Measurements from ENCODE around the gene PPP1R2. TPM values are rescaled to one million over a fixed set of nuclear protein-coding genes. Genes with fewer than 3 reads are reported as not detected.

The PPP1R2 gene
- total RNA-seq, 1 experiment from 2014 or later: 46.1 TPM

DNA sequence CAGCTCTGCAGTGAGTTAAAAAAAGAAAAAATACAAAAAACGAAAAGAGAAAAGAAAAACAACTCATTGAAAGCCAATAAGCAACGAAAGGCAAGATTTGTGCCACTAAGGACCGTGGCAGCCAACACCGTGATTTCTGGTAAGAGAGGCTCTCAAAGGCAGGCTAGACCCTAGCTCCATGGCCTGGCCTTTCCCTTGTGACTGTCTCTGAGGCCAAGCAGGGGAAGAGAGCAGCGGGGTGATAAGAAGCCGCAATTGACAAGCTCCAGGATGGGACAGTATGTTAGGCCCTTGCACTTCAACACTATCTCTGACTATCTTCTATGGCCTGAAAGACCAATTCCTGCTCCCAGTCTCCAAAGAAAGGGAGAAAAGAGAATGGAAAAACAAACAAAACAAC lies 28.2 kb upstream of the PPP1R2 start:
- Histone ChIP-seq H3K9me3 (ENCODE audit: control insufficient read depth in 1 of 2, insufficient read depth in 1 of 2, low read depth in 1 of 2, low read length in 2 of 2) (no peaks in the 10 kb centered on the region), H3K27me3 (ENCODE audit: insufficient read depth, low read length) (no peaks in the 10 kb centered on the region), H3K27ac (ENCODE audit: low read depth, low read length) (no peak overlapping the region), H3K36me3 (ENCODE audit: control insufficient read depth in 1 of 2, insufficient read depth in 2 of 2, low read length in 2 of 2) (no peaks in the 10 kb centered on the region), H4K20me1 (ENCODE audit: insufficient read depth) (no peaks in the 10 kb centered on the region), H3K4me1 (ENCODE audit: control insufficient read depth in 1 of 2, insufficient read depth in 2 of 2, low read length in 2 of 2) (no peaks in the 10 kb centered on the region), H2AFZ (ENCODE audit: low read depth, low read length, poor library complexity, severe bottlenecking) (no peak overlapping the region), H3K9ac (ENCODE audit: low read length) (no peak overlapping the region), H3K4me3 (replicated peaks in 1 of 2; ENCODE audit: low read depth in 1 of 2, low read length in 2 of 2) (no peak overlapping the region), H3K9me2 (ENCODE audit: insufficient read depth) (no peaks in the 10 kb centered on the region), H3K79me2 (ENCODE audit: insufficient read depth, low read length) (no peaks in the 10 kb centered on the region), H3K4me2 (ENCODE audit: low read length) (no peak overlapping the region)
- ChIA-PET RAD21 (ENCODE audit: low non-redundant PET in 1 of 2, low total read pairs in 2 of 2, uncharacterized antibody in 2 of 2, unreplicated experiment in 2 of 2) (no interaction called here), CTCF (no interaction called here), POLR2A (interaction anchor here (0.6 kb wide), 1 partner anchor 818 kb away, joined by 3 read pairs; no protein-coding TSS in a partner anchor)
- TF ChIP-seq ZNF274 (IDR thresholded peaks at IDR 0.05; ENCODE audit: low read depth, low read length): no peak
- TF ChIP-seq JUND (IDR thresholded peaks at IDR 0.05): no peak
- TF ChIP-seq, protein P1, sequence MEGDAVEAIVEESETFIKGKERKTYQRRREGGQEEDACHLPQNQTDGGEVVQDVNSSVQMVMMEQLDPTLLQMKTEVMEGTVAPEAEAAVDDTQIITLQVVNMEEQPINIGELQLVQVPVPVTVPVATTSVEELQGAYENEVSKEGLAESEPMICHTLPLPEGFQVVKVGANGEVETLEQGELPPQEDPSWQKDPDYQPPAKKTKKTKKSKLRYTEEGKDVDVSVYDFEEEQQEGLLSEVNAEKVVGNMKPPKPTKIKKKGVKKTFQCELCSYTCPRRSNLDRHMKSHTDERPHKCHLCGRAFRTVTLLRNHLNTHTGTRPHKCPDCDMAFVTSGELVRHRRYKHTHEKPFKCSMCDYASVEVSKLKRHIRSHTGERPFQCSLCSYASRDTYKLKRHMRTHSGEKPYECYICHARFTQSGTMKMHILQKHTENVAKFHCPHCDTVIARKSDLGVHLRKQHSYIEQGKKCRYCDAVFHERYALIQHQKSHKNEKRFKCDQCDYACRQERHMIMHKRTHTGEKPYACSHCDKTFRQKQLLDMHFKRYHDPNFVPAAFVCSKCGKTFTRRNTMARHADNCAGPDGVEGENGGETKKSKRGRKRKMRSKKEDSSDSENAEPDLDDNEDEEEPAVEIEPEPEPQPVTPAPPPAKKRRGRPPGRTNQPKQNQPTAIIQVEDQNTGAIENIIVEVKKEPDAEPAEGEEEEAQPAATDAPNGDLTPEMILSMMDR (IDR thresholded peaks at IDR 0.05 in 2 of 3, conservative IDR thresholded peaks at IDR 0.05 in 1 of 3; ENCODE audit: borderline replicate concordance in 1 of 3, insufficient read depth in 1 of 3, low read depth in 2 of 3, low read length in 2 of 3): no peak
- TF ChIP-seq, protein P2, sequence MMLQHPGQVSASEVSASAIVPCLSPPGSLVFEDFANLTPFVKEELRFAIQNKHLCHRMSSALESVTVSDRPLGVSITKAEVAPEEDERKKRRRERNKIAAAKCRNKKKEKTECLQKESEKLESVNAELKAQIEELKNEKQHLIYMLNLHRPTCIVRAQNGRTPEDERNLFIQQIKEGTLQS (IDR thresholded peaks at IDR 0.05): no peak
- TF ChIP-seq, protein P3, sequence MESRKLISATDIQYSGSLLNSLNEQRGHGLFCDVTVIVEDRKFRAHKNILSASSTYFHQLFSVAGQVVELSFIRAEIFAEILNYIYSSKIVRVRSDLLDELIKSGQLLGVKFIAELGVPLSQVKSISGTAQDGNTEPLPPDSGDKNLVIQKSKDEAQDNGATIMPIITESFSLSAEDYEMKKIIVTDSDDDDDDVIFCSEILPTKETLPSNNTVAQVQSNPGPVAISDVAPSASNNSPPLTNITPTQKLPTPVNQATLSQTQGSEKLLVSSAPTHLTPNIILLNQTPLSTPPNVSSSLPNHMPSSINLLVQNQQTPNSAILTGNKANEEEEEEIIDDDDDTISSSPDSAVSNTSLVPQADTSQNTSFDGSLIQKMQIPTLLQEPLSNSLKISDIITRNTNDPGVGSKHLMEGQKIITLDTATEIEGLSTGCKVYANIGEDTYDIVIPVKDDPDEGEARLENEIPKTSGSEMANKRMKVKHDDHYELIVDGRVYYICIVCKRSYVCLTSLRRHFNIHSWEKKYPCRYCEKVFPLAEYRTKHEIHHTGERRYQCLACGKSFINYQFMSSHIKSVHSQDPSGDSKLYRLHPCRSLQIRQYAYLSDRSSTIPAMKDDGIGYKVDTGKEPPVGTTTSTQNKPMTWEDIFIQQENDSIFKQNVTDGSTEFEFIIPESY (IDR thresholded peaks at IDR 0.05; ENCODE audit: extremely low read depth, insufficient replicate concordance, low read length): no peak
- TF ChIP-seq CBX3 (IDR thresholded peaks at IDR 0.05; ENCODE audit: low read depth): no peak
- no peak for TF ChIP-seq YY1 (IDR thresholded peaks at IDR 0.05; ENCODE audit: extremely low read depth, insufficient replicate concordance, low read depth, low read length)
- intact Hi-C loops (cut with micrococcal nuclease): no loop called here
- no peak for DNase-seq (ENCODE audit: low read depth, low spot score)
- BruUV-seq (replicated peaks): no TSS peak
- no peak for ATAC-seq

All from HCT116 (cell line).